DND-41 (cell line): ENCODE measurements around the gene PCNT.

Experiments used
- CTCF ChIP-seq: IDR thresholded peaks from 2 replicates; pipeline ENCODE4 v1.5.1; 2012; ENCODE audit warnings: borderline replicate concordance, low read length, moderate library complexity, mild to moderate bottlenecking; ENCODE audit not compliant: poor library complexity, severe bottlenecking; ENCODE audit errors: extremely low read depth
- EZH2 ChIP-seq: IDR thresholded peaks from 3 replicates; pipeline ENCODE4 v1.6.1; 2012; ENCODE audit warnings: borderline replicate concordance, low read depth, mild to moderate bottlenecking, moderate library complexity, low read length, inconsistent platforms; ENCODE audit not compliant: severe bottlenecking

- TF ChIP-seq CTCF, result no peak
- no peak for TF ChIP-seq EZH2
Observed at GRCh38 chr21:46318464-46318845, 5.5 kb upstream of the PCNT start.
